IMR-90 (cell line): ENCODE measurements around the gene ACOX1. TPM values are rescaled to one million over a fixed set of nuclear protein-coding genes. Genes with fewer than 3 reads are reported as not detected.

Experiments used
- ATAC-seq: fragments of 200-7000 bp; cut with Tn5 transposase; 2 replicates; pipeline ENCODE4 v1.9.1; 2020; ENCODE audit warnings: low read depth, mild to moderate bottlenecking, moderate library complexity
- BruUV-seq: library from RNA; stranded (reverse); fragments of 400-500 nt; replicated peaks from 2 replicates; lab custom pipeline; 2021; lab: Mats Ljungman, UMichigan
- CTCF ChIA-PET: fragments of 300-600 bp; formaldehyde crosslinking; extraction: SDS; loops from one replicate; lab custom pipeline; 2021; ENCODE audit warnings: antibody characterized with exemption; lab: Yijun Ruan, JAX
- POLR2A ChIA-PET: fragments of 300-600 bp; sonication (Branson Sonifier 250); formaldehyde crosslinking; loops from one replicate; lab custom pipeline; 2022; ENCODE audit warnings: antibody characterized with exemption; ENCODE audit not compliant: unreplicated experiment; lab: Charles Lee
- DNase-seq: peaks from one replicate; pipeline ENCODE4 v3.0.0; 2013
- H2AFZ ChIP-seq: replicated peaks from 2 replicates; pipeline ENCODE3; 2013; ENCODE audit warnings: low read length, mild to moderate bottlenecking; ENCODE audit not compliant: poor library complexity
- H2AK5ac ChIP-seq: 2 replicates; pipeline ENCODE4 v1.6.1; 2013; ENCODE audit warnings: low read depth, low read length, inconsistent platforms
- H2AK9ac ChIP-seq: replicated peaks from 2 replicates; pipeline ENCODE3; 2013; ENCODE audit warnings: mild to moderate bottlenecking, low read depth, low read length, moderate library complexity; ENCODE audit not compliant: poor library complexity
- H2BK120ac ChIP-seq: 2 replicates; pipeline ENCODE4 v1.6.1; 2013; ENCODE audit warnings: low read depth, low read length, inconsistent platforms
- H2BK15ac ChIP-seq: 3 replicates; pipeline ENCODE4 v1.6.1; 2013; ENCODE audit warnings: low read depth, low read length, inconsistent platforms
- H2BK20ac ChIP-seq: 2 replicates; pipeline ENCODE4 v1.6.1; 2013; ENCODE audit warnings: low read depth, mild to moderate bottlenecking, inconsistent platforms, low read length, moderate library complexity
- H2BK5ac ChIP-seq: 2 replicates; pipeline ENCODE4 v1.6.1; 2013; ENCODE audit warnings: mild to moderate bottlenecking, low read depth, low read length, inconsistent platforms; ENCODE audit not compliant: poor library complexity, severe bottlenecking
- H3K14ac ChIP-seq: replicated peaks from 2 replicates; pipeline ENCODE4 v1.6.1; 2013; ENCODE audit warnings: low read depth, low read length, inconsistent platforms
- H3K18ac ChIP-seq: 2 replicates; pipeline ENCODE4 v1.6.1; 2013; ENCODE audit warnings: low read depth, low read length, control low read depth
- H3K23ac ChIP-seq: 2 replicates; pipeline ENCODE4 v1.6.1; 2013; ENCODE audit warnings: low read depth, low read length, inconsistent platforms
- H3K27ac ChIP-seq: 2 replicates; pipeline ENCODE4 v1.5.1; 2013; ENCODE audit warnings: mild to moderate bottlenecking, control low read depth, low read length; ENCODE audit not compliant: insufficient read depth
- H3K27me3 ChIP-seq: 2 replicates; pipeline ENCODE4 v1.6.1; 2013; ENCODE audit warnings: low read length; ENCODE audit not compliant: control insufficient read depth, insufficient read depth
- H3K36me3 ChIP-seq: 2 replicates; pipeline ENCODE4 v1.6.1; 2013; ENCODE audit warnings: low read length, mixed read lengths; ENCODE audit not compliant: control insufficient read depth, insufficient read depth
- H3K4ac ChIP-seq: 2 replicates; pipeline ENCODE4 v1.6.1; 2013; ENCODE audit warnings: low read depth, low read length, inconsistent platforms
- H3K4me1 ChIP-seq: 2 replicates; pipeline ENCODE4 v1.6.1; 2013; ENCODE audit warnings: low read length, mixed read lengths; ENCODE audit not compliant: control insufficient read depth, insufficient read depth
- H3K4me2 ChIP-seq: 2 replicates; pipeline ENCODE4 v1.6.1; 2013; ENCODE audit warnings: low read depth, mild to moderate bottlenecking, control low read depth, low read length, moderate library complexity
- H3K4me3 ChIP-seq: 2 replicates; pipeline ENCODE4 v1.5.1; 2013; ENCODE audit warnings: low read depth, mild to moderate bottlenecking, control low read depth, low read length, moderate library complexity; ENCODE audit not compliant: insufficient read depth
- H3K56ac ChIP-seq: 2 replicates; pipeline ENCODE4 v1.6.1; 2013; ENCODE audit warnings: low read length, inconsistent platforms; ENCODE audit not compliant: insufficient read depth; ENCODE audit errors: extremely low read depth
- H3K79me1 ChIP-seq, 2 experiments: 2 replicates each; pipeline ENCODE4 v1.6.1; 2013; ENCODE audit warnings: low read length in 2 of 2, inconsistent platforms in 1 of 2, low read depth in 1 of 2
- H3K9ac ChIP-seq: 2 replicates; pipeline ENCODE4 v1.6.1; 2013; ENCODE audit warnings: low read depth, low read length, control low read depth
- H3K9me1 ChIP-seq: 2 replicates; pipeline ENCODE4 v1.6.1; 2013; ENCODE audit warnings: low read length, inconsistent platforms; ENCODE audit not compliant: insufficient read depth
- H3K9me3 ChIP-seq: 2 replicates; pipeline ENCODE4 v1.6.1; 2013; ENCODE audit warnings: low read length; ENCODE audit not compliant: control insufficient read depth, insufficient read depth
- H4K20me1 ChIP-seq: 2 replicates; pipeline ENCODE4 v1.6.1; 2013; ENCODE audit warnings: low read length, inconsistent platforms; ENCODE audit not compliant: insufficient read depth
- H4K5ac ChIP-seq: 2 replicates; pipeline ENCODE4 v1.6.1; 2013; ENCODE audit warnings: mild to moderate bottlenecking, low read depth, low read length, control low read depth
- H4K8ac ChIP-seq, 2 experiments: 2 replicates each; pipeline ENCODE4 v1.6.1; 2013; ENCODE audit warnings: low read depth in 2 of 2, low read length in 2 of 2, control low read depth in 1 of 2, inconsistent platforms in 1 of 2
- H4K91ac ChIP-seq: 2 replicates; pipeline ENCODE4 v1.6.1; 2013; ENCODE audit warnings: low read depth, low read length, inconsistent platforms; ENCODE audit not compliant: insufficient read depth
- BHLHE40 ChIP-seq: fragments of 150-350 bp; IDR thresholded peaks from 2 replicates; pipeline ENCODE4 v1.6.1; 2016; ENCODE audit warnings: mild to moderate bottlenecking, low read depth, low read length
- FOS ChIP-seq: fragments of 150-350 bp; IDR thresholded peaks from 2 replicates; pipeline ENCODE4 v1.6.1; 2016; ENCODE audit warnings: low read depth, low read length
- MAFK ChIP-seq: IDR thresholded peaks from 2 replicates; pipeline ENCODE4 v1.6.1; 2012; ENCODE audit warnings: low read depth, low read length, improper control_type of control experiment
- MAZ ChIP-seq: IDR thresholded peaks from 2 replicates; pipeline ENCODE4 v1.6.1; 2012; ENCODE audit warnings: low read depth, mild to moderate bottlenecking, low read length, improper control_type of control experiment, moderate library complexity, borderline replicate concordance
- NFE2L2 ChIP-seq: fragments of 150-350 bp; IDR thresholded peaks from 2 replicates; pipeline ENCODE4 v1.6.1; 2016; ENCODE audit warnings: low read depth, mild to moderate bottlenecking, low read length
- POLR2A ChIP-seq: IDR thresholded peaks from 2 replicates; pipeline ENCODE4 v1.6.1; 2012; ENCODE audit warnings: mild to moderate bottlenecking, low read depth, low read length
- RAD21 ChIP-seq: IDR thresholded peaks from 2 replicates; pipeline ENCODE4 v1.6.1; 2012; ENCODE audit warnings: low read length, improper control_type of control experiment
- RFX5 ChIP-seq: IDR thresholded peaks from 2 replicates; pipeline ENCODE4 v1.8.0; 2012; ENCODE audit warnings: low read depth, mild to moderate bottlenecking, low read length, moderate library complexity
- SMC3 ChIP-seq: fragments of 150-350 bp; IDR thresholded peaks from 2 replicates; pipeline ENCODE4 v1.6.1; 2016; ENCODE audit warnings: low read depth, mild to moderate bottlenecking, antibody characterized with exemption, low read length, moderate library complexity
- WGBS, 2 experiments: methylation state at CpG; one replicate each; pipeline versions ENCODE4 v1.1.5 to v1.1.7; 2013; ENCODE audit warnings: missing lambda C conversion rate in 2 of 2; ENCODE audit not compliant: insufficient read length in 1 of 2; ENCODE audit errors: extremely low coverage in 2 of 2; 5-methylcytosine and 5-hydroxymethylcytosine counted together
- dilution Hi-C: fragments of 300-500 bp; cut with HindIII; formaldehyde crosslinking; loops from one replicate; pipeline ENCODE4 v1.14.3; 2018; ENCODE audit warnings: low sequenced_read_pairs; ENCODE audit not compliant: unreplicated experiment
- in situ Hi-C: fragments of 300-500 bp; cut with MboI; formaldehyde crosslinking; loops from 3 replicates; pipeline ENCODE4 v1.14.3; 2019; ENCODE audit warnings: low sequenced_read_pairs, inconsistent platforms, mixed read lengths
- intact Hi-C: fragments of 100-400 bp; cut with micrococcal nuclease; formaldehyde crosslinking; loops from 2 replicates; pipeline ENCODE4 v1.10.0; 2022
- polyA plus RNA-seq, 3 experiments: library from polyadenylated mRNA; depleted of rRNA; stranded (reverse); fragments of >200 nt; gene quantifications; 2 replicates each; pipeline ENCODE4 v1.2.3, GENCODE V29; 2012; ENCODE audit warnings: low replicate concordance in 1 of 3
- total RNA-seq: library from RNA; depleted of rRNA; stranded (reverse); fragments of >200 nt; gene quantifications from 2 replicates; pipeline ENCODE4 v1.2.3, GENCODE V29; 2012
- TF ChIP-seq, protein P1 (sequence below): fragments of 150-350 bp; IDR thresholded peaks from 2 replicates; pipeline ENCODE4 v1.6.1; 2017; ENCODE audit warnings: mild to moderate bottlenecking, antibody characterized with exemption, low read length, low read depth
- TF ChIP-seq, protein P2 (sequence below): fragments of 150-350 bp; IDR thresholded peaks from 2 replicates; pipeline ENCODE4 v1.6.1; 2016; ENCODE audit warnings: low read depth, mild to moderate bottlenecking, low read length, moderate library complexity, borderline replicate concordance

The ACOX1 gene
- total and polyA plus RNA-seq, 2 of the 4 experiments (the other 2 are of a cell fraction), result 16.1 to 94.8 TPM

DNA sequence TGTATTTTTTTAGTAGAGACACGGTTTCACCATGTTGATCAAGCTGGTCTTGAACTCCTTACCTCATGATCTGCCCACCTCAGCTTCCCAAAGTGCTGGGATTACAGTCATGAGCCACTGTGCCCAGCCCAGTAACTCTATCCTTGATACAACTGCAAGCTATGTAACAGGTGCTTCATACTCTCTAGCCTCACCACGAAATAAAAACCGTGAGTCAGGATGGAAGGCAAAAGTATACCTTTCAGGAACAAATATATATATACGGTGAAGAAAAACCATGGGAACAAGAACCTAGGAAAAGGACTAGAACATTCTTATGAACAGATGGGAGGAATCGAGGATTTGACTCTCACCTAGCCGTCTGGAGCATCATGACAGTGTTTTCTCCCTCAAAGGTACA lies 28.5 kb downstream of the ACOX1 start:
- no peak overlapping the region for H3K27ac ChIP-seq
- H2AK5ac ChIP-seq, result no peak overlapping the region
- no peak overlapping the region for H3K9ac ChIP-seq
- H4K91ac ChIP-seq, result no peak overlapping the region
- H3K4ac ChIP-seq, result no peak overlapping the region
- H4K5ac ChIP-seq, result no peak overlapping the region
- no peak overlapping the region for H3K4me2 ChIP-seq
- no peak overlapping the region for H2BK120ac ChIP-seq
- BruUV-seq, result no TSS peak
- dilution Hi-C loops (no loop called here), in situ Hi-C loops (no loop called here), intact Hi-C loops (no loop called here)
- DNase-seq (no peak), ATAC-seq (no peak)
- H3K18ac ChIP-seq, result no peak overlapping the region
- H3K23ac ChIP-seq, result no peak overlapping the region
- H3K79me1 ChIP-seq, result no peaks in the 10 kb centered on the region
- no peaks in the 10 kb centered on the region for H3K27me3 ChIP-seq
- TF ChIP-seq FOS (no peak), MAZ (no peak), SMC3 (no peak), NFE2L2 (no peak), BHLHE40 (no peak), RFX5 (no peak), POLR2A (no peak), RAD21 (no peak), MAFK (no peak)
- TF ChIP-seq, protein P1, sequence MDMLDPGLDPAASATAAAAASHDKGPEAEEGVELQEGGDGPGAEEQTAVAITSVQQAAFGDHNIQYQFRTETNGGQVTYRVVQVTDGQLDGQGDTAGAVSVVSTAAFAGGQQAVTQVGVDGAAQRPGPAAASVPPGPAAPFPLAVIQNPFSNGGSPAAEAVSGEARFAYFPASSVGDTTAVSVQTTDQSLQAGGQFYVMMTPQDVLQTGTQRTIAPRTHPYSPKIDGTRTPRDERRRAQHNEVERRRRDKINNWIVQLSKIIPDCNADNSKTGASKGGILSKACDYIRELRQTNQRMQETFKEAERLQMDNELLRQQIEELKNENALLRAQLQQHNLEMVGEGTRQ, result no peak
- TF ChIP-seq, protein P2, sequence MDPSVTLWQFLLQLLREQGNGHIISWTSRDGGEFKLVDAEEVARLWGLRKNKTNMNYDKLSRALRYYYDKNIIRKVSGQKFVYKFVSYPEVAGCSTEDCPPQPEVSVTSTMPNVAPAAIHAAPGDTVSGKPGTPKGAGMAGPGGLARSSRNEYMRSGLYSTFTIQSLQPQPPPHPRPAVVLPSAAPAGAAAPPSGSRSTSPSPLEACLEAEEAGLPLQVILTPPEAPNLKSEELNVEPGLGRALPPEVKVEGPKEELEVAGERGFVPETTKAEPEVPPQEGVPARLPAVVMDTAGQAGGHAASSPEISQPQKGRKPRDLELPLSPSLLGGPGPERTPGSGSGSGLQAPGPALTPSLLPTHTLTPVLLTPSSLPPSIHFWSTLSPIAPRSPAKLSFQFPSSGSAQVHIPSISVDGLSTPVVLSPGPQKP, result no peak
- ChIA-PET CTCF (no interaction called here), POLR2A (interaction anchor here (0.6 kb wide), 2 partner anchors 21 to 72 kb away, joined by 3 to 6 read pairs; partner anchors contain the start of gene TRIM47)
- H2BK5ac ChIP-seq, result no peak overlapping the region
- H3K56ac ChIP-seq, result no peak overlapping the region
- peak overlapping the region; percentile 1 for H2AK9ac ChIP-seq
- no peaks in the 10 kb centered on the region for H3K9me3 ChIP-seq
- H3K4me1 ChIP-seq, result peaks cover 2% of the 10 kb centered on the region; the same call in 1 of the 2 replicates
- no peak overlapping the region for H2BK15ac ChIP-seq
- peaks cover 4% of the 10 kb centered on the region; the same call in 1 of the 2 replicates for H3K9me1 ChIP-seq
- H3K4me3 ChIP-seq, result no peak overlapping the region
- H4K8ac ChIP-seq, result no peak overlapping the region
- H3K14ac ChIP-seq, result no peak overlapping the region
- 60% methylated on average over 1 of the region's 6 CpGs; no CpG with 5 or more reads in 1 of the 2 experiments for WGBS, 2 experiments
- H4K20me1 ChIP-seq, result peaks cover 6% of the 10 kb centered on the region; the same call in 1 of the 2 replicates
- H3K36me3 ChIP-seq, result peaks cover 54% of the 10 kb centered on the region
- H2BK20ac ChIP-seq, result no peak overlapping the region
- H2AFZ ChIP-seq, result no peak overlapping the region
